ENCODE results near the gene RABGAP1L. TPM values are rescaled to one million over a fixed set of nuclear protein-coding genes. Genes with fewer than 3 reads are reported as not detected.

Gene RABGAP1L
- total RNA-seq, 4 donors from 2014 or later, result 31.7 to 49.7 (median 34.3) TPM

DNA sequence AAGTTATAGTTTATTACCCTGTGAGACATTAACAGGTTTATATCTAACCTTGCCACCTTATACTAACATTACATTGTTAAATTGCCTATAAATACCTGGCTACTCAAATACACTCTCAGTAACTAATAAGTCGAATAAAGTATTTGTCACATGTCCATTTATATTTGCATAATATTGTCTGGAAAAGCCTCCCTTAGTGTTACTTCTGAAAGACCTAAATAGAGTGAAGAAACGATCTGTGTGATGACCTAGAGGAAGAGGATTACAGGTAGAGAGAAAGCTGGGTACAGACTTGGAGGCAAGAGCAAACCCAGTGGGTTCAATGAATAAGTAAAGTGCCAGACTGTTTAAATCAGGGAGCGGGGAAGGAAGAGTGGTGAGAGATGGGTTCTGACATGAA lies 837.7 kb downstream of the RABGAP1L start:
- DNase-seq (ENCODE audit: low spot score), result no peak
- ATAC-seq (ENCODE audit: low FRiP score), result no peak
- TF ChIP-seq, protein P1, sequence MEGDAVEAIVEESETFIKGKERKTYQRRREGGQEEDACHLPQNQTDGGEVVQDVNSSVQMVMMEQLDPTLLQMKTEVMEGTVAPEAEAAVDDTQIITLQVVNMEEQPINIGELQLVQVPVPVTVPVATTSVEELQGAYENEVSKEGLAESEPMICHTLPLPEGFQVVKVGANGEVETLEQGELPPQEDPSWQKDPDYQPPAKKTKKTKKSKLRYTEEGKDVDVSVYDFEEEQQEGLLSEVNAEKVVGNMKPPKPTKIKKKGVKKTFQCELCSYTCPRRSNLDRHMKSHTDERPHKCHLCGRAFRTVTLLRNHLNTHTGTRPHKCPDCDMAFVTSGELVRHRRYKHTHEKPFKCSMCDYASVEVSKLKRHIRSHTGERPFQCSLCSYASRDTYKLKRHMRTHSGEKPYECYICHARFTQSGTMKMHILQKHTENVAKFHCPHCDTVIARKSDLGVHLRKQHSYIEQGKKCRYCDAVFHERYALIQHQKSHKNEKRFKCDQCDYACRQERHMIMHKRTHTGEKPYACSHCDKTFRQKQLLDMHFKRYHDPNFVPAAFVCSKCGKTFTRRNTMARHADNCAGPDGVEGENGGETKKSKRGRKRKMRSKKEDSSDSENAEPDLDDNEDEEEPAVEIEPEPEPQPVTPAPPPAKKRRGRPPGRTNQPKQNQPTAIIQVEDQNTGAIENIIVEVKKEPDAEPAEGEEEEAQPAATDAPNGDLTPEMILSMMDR (IDR thresholded peaks at IDR 0.05), result no peak

DNA sequence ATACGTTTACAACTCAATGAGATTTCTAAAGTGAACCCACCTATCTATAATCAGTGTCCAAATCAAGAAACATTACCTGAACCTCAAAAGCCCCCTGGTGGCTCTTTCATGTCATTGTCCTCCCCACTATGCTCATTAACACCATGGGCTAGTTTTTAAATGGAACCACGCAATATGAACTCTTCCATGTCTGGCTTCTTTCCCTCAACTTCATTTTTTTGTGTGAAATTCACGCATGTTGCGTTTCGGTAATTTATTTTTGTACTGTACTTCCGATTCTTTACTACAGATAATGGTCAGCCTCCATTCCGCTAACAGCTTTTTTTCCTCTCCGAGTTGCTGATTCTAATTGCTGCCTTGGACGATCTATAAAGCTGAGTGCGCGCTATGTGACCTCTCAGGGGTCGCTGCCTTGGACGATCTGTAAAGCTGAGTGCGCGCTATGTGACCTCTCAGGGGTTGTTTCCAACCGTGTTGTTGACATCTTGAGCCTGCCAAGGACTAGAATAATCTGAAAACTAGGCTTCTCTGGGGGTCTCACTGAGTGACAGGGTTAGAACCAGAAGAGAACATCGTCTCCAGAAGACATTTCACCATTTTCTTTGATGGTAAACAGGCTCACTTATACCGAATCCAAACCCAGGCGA lies 839.4 kb downstream of the RABGAP1L start:
- TF ChIP-seq, protein P1 (IDR thresholded peaks at IDR 0.05), result peak in 1 of 3 donors; percentile 53
- DNase-seq (ENCODE audit: low spot score) (no peak), ATAC-seq (ENCODE audit: low FRiP score) (no peak)

DNA sequence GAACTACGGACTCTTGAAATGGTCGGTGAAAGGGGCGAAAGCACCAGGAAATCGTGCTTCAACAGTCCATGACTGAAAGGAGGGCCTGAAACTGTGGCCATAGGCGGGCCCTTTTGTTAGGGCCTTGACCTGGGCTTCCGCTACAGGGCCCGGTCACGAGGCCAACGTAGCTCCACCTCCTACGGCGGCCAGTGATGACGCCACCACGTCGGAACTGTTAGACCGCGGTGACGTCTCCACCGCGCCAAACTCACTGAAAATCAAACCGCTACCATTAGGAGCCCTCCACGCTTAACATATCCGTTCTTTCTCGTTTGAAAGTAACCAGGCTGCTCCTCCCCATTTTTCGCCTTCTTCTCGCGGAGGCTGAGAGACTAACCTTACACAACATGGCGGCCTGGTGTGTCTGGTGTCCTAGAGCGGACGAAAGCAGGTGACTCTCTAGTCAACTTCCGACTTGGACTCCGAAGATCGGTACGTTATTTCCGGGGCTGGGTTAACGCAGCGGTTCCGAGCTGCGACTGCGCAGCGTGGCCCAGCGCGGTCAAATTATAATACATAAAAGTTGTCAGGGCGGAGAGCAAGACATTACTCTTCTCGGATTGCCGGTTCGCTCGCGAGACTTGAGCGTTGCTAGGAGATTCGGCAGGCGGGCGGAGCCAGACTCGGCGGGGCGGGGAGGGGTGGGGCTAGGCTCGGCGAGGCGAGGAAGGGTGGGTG lies 840.1 kb downstream of the RABGAP1L start:
- DNase-seq (ENCODE audit: low spot score) (peak; percentile 94), ATAC-seq (ENCODE audit: low FRiP score) (peak; percentile 95)
- TF ChIP-seq, protein P1 (IDR thresholded peaks at IDR 0.05), result no peak

DNA sequence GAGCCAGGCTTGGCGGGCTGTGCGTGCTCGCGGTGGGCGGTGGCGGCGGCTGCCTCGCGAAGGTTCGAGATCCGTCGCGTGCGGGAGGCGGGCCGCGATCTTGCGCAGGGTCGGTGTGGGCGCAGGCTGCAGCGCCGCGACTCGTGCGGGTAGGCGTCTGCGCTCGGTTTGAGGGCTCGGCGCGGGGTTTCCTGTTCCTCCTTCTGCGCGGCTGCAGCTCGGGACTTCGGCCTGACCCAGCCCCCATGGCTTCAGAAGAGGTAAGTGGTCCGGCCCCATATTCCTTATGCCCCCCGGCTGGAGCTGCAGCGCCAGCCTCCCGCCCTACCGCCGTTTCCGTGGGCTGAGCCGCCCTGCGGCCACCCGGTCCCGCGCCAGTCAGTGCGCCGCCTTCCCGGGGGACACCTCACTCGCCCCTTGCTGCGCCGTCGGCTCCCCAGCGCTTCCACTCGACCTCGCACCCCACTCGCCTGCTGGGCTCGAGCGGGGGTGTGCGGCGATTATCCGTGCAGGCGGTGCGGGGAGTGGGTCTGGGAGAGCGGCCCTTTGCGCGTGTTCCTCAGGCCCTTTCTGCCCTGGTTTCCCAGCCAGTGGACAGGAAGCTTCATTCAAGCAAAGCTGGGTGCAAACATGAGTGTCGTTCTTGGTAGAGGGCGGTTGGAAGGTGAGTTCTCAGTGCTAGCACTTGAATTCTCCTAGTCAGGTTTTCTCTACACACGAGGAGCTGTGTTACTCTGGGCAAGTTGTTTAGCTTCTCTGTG lies 840.8 kb downstream of the RABGAP1L start, which contains the start of gene CACYBP:
Gene CACYBP (plus strand): TSS at position 12 of the 761 bp plus-strand sequence. CDS start 234 bp downstream, at position 246.
- DNase-seq (ENCODE audit: low spot score) (no peak), ATAC-seq (ENCODE audit: low FRiP score) (peak; percentile 20)
- TF ChIP-seq, protein P1 (IDR thresholded peaks at IDR 0.05), result no peak

DNA sequence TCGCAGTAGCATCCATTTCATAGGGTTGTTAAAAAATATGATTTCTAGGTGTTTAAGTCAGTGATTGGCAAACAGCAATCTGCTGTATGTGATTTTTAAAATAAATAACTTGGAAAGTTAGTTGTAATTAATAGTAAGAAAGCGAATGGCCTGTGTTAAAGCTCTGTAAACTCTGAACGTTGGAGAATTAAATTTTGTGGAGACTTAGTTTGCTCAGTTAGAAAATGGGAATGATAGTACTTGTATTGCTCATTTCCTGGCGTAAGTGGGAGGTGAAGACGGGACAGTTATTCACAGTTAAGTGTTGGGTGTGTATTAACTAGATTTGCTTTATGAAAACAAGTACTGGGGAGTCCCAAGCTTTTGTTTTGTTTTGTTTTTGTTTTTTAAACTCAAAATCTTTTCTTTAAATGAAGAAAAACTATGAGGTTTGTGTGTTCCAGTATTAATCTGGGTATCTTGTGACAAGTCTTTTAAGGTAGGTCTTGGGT lies 841.4 kb downstream of the RABGAP1L start:
- TF ChIP-seq, protein P1 (IDR thresholded peaks at IDR 0.05), result no peak
- no peak for ATAC-seq (ENCODE audit: low FRiP score)
- DNase-seq (ENCODE audit: low spot score), result no peak

DNA sequence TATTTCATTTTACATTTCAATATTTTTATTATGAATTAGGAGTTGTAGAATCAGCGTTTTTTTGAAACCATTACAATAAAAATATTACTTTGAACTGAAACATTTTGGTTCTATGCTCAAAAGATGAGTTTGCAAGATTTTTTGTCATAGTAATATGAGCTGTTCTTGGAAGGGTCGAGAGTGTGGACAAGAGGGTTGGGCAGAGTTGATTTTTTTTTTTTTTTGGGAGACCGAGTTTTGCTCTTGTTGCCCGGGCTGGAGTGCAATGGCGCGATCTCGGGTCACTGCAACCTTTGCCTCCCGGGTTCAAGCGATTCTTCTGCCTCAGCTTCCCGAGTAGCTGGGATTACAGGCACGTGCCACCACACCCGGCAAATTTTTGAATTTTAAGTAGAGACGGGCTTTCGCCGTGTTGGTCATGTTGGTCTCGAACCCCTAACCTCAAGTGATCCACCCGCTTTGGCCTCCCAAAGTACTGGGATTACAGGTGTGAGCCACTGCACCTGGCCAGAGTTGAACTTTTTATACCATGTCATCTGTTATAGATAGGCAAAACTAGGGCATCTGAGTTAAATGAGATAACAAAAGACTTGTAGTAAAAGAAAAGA lies 843.7 kb downstream of the RABGAP1L start:
- DNase-seq (ENCODE audit: low spot score), result no peak
- ATAC-seq (ENCODE audit: low FRiP score), result no peak
- TF ChIP-seq, protein P1 (IDR thresholded peaks at IDR 0.05), result no peak
